Measurements from ENCODE around the gene TMEM45B.

GRCh38 chr11:129785383-129786111 lies 30.1 kb upstream of the TMEM45B start:
- TF ChIP-seq, protein P1, sequence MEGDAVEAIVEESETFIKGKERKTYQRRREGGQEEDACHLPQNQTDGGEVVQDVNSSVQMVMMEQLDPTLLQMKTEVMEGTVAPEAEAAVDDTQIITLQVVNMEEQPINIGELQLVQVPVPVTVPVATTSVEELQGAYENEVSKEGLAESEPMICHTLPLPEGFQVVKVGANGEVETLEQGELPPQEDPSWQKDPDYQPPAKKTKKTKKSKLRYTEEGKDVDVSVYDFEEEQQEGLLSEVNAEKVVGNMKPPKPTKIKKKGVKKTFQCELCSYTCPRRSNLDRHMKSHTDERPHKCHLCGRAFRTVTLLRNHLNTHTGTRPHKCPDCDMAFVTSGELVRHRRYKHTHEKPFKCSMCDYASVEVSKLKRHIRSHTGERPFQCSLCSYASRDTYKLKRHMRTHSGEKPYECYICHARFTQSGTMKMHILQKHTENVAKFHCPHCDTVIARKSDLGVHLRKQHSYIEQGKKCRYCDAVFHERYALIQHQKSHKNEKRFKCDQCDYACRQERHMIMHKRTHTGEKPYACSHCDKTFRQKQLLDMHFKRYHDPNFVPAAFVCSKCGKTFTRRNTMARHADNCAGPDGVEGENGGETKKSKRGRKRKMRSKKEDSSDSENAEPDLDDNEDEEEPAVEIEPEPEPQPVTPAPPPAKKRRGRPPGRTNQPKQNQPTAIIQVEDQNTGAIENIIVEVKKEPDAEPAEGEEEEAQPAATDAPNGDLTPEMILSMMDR (IDR thresholded peaks at IDR 0.05): peak in 2 of 6 experiments; percentile 10 to 27
- TF ChIP-seq POLR2A (IDR thresholded peaks at IDR 0.05): no peak
- no peak for TF ChIP-seq EP300 (IDR thresholded peaks at IDR 0.05)
- no peak for TF ChIP-seq POLR2AphosphoS5 (IDR thresholded peaks at IDR 0.05)

All from upper lobe of left lung (tissue), 4 donors.